Measurements from ENCODE around the gene TUBGCP3.
A peak's percentile ranks its signal among the peaks of the same experiment; 100 is the strongest.
"Not testable (repeated sequence)": the region's sequence is repeated elsewhere in the genome, so short reads cannot be mapped to it uniquely, and the experiment has no call there.

Gene TUBGCP3

DNA sequence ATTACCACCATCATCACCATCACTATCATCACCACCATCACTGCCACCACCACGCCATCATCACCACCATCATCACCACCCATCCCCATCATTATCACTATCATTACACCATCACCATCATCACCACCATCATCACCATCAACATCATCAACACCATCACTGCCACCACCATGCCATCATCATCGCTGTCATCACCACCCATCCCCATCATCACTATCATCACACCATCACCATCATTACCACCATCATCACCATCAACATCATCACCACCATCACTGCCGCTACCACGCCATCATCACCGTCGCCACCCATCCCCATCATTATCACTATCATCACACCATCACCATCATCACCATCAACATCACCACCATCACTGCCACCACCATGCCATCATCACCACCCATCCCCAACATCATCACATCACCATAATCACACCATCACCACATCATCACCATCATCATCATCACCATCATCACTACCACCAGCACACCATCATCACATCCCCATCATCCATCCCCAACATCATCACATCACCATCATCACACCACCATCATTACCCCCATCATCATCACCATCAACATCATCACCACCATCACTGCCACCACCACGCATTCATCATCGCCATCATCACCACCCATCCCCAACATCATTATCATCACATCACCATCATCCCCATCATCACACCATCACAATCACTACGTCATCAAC, 61.7 kb downstream of the TUBGCP3 start:
- DNase-seq (ENCODE audit: low spot score): no peak

DNA sequence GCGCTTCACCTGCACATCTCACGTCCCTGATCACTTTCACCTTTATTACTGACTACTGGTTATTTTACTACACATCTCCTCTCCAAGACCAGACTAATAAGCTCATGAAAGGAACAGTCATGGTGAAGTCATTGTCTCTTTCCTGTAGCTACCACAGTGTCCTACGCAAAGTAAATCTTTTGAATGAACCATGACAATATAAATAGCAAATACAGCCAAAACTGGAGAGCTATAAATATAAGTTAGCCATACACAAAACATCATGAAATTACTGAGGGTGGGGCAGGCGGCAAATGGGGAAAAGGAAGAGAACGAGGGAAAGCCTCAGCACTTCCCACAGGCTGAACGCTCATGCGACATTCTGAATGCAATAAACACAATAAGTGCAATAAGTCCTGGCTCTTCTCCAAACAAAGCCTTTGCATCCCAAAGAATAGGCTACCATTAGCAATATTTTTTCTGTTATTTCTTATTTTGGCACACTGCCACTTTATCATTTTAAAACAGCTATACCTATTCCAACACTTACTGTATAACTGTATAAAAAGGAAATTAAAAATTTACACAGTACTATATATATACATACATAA, 62.5 kb downstream of the TUBGCP3 start:
- no peak for DNase-seq (ENCODE audit: low spot score)

DNA sequence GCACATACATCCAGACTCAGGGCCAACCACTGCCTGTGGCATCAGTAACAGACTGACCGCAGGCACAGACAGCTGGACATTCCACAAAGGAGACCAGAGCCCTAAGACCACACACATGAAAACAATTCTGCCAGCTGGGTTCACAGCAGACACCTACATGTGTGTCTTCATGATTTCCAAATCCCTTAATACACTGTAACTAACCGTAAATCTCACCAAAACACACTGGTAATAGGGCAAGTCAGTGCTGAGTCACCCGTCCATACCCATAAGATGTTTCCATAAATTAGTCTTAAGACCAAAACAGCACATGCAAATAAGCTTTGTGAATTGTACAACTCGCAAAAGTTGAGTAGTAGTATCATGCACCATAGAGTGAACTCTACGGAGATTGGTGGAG, 65.4 kb downstream of the TUBGCP3 start:
- DNase-seq (ENCODE audit: low spot score): no peak

DNA sequence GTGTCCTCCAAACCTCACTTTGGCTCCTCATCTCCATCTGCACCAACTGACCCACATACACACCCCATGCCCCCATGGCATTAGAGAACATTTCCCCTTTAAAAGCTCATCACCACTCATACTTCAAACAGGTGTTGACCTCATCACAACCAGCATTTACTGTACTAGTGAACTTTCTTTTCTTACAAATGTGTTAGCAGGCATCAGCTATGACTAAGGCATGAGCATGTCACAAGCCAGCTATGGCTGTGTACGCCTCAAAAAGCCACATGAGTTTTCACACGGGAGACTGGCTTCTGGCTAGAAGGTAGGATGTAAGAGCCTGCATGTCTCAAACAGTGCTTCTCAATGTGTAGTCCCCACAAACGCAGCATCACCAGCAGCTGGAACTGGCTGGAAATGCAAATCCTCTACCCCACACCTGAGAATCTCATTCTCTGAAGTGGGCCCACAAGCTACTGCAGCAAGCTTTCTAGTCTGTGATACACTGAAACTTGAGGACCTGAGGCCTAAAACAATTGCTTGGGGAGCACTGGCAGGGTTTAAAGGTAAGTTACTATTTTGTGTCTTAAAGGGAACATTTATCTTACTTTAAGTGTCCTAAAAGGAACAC, 66.8 kb downstream of the TUBGCP3 start:
- DNase-seq (ENCODE audit: low spot score): no peak

DNA sequence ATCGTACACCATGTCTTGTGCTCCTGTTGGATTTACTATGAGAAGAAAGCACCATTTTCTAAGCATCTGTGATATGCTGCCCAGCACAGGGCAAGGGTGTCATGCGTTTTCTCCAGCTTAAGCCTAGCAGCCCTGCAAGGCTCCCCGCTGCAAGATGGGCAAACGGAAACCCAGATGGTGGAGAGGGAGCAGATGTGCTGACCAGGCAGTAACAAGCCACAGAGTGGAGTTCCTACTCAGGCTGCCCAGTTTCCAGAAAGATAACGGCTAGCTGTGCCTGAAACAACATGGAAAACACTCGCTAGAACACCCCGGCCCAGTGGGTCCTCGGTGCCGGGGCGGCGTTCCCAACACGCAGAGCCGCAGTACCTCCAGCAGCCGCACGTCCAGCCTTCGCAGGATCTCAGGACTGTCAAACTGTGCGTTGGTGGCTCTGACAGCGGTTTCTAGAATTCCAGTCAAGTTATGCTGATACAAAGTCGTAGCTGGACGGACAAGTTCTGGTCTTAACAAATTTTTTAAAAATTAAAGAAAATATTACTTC, 68.4 kb downstream of the TUBGCP3 start:
- DNase-seq (ENCODE audit: low spot score): no peak

DNA sequence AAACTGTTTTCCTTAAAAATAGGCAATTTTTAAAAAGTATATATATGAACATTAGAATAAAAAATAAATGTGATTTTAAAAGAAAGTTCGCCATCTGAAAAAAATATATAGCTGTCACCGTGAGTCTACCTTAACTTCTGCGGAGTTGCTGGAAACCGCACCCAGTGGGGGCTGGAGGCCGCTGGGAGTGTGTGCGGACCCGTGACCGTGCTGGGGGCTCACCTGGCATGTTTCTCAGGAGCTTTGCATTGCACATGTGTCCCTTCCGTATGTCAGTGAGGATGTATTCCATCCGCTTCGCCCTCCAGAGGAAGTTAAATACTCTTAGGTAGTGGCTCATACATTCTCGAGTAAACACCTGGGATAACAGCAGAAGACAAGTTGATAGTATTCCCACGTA, 71.7 kb downstream of the TUBGCP3 start:
- DNase-seq (ENCODE audit: low spot score): no peak

DNA sequence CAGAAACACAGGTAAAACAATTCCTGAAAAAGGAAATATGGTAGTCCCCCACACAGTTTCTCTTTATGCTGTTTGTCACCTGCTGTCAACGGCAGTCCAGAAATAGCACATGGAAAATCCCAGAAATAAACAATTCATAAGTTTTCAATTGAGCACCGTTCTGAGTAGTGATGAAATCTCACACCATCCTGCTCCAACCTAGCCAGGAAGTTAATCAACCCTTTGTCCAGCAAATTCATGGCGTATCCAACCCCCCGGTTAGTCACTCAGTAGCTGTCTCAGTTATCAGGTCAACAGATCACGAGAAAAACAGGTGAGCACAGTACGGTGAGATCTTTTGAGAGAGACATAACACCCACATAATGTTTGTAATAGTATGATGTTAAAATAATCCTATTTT, 74.2 kb downstream of the TUBGCP3 start:
- no peak for DNase-seq (ENCODE audit: low spot score)

DNA sequence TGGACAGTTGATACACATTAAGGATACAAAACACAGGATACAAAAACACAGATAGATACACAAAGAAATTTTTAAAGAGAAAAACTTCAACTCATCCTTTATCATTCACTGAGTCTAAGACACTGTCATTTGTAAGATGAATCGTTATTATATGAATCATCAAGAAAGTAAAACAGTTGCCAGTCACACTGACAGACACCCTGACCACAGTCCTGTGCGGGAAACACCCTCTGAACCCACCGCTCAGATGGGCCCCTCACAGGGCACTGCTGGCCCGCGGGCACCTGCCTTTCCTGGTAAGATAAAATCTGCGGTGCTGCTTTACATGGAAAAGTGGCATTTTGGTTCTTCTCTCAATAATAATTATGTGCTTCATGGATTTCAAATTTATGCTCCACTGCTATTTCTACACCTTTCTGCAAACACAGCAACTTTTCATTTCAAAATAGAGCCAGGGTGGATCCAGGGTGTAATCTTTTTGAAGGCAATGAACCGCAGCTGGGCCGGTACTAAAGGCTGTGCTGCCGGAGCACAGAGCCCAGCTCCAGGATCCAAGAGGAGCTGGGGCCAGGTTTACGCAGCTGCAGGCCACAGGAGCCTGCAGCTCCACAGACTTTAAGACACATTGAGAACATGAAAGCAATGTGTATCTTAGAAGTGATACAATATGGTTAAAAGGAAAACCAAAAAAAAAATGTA, 76.8 kb downstream of the TUBGCP3 start:
- DNase-seq (ENCODE audit: low spot score): no peak

DNA sequence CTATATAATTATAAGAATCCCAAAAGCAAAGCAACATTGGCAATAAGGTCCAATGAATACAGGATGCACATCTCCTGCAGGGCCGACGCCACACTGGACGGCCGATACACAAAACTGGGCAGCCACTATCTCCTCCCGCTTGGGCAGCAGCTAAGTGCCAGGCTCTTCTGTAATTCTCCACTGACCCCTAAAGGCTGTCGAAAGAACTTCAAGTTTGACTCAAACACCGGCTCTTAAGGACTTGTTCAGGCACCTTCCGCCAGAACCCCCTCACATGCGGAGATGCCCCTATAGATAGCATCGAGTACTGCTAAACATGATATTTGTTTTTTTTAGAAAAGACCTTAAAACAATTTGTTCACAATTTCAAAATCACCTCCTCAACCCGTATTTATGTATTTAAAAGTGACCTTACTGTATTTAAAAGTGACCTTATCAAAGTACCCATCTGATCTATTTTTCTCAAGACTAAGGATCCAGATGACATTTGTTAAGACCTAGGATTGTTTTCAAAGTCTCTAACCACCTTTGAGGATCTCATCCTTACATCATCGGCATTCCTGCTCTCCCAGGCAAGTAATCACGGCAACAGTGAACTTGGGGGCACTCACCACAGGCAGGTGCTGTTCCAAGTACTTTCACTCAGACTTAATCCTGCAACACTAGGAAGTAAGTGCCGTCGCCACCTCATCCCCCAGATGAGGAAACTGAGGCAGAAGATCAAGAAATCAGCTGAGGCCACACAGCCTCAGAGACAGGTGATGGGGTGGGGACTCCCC, 77.8 kb downstream of the TUBGCP3 start:
- peak; percentile 34 for DNase-seq (ENCODE audit: low spot score)

DNA sequence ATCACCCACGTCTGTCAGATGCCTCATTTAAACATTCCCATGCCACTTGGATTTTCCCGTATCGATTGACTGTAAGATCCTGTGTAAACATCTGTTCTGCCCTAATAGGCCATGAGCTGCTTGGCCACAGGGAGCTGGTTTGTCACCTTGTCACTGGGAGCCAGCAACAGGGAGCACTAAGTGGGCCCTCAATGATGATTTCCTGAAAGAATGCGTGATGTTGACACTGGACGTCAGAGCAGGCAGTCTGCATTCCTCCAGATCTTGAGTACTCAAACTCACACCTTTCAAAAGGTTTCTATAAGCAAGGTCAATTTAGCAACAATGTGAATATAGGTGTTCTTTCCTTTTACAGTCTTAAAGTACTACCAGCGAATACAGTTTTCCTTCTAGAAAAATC, 78.8 kb downstream of the TUBGCP3 start:
- DNase-seq (ENCODE audit: low spot score): no peak

DNA sequence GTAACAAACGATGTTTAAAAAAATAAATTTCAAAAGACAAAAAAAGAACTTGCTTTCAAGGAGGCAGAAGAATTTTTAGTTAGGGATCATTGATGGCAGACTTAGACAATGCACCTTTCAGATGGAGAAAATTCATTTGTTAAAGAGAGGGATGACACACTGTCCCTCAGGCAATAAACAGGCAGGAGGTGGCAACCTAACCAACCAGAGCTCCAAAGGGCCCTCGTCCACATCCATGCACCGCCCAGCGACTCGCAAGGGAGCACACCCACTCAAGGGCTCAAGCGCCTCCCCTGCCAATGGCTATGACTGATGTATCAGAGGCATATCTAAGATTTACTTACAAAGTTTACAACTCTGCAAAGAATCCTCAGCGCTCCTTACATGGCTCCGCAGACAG, 81.9 kb downstream of the TUBGCP3 start:
- DNase-seq (ENCODE audit: low spot score): no peak

DNA sequence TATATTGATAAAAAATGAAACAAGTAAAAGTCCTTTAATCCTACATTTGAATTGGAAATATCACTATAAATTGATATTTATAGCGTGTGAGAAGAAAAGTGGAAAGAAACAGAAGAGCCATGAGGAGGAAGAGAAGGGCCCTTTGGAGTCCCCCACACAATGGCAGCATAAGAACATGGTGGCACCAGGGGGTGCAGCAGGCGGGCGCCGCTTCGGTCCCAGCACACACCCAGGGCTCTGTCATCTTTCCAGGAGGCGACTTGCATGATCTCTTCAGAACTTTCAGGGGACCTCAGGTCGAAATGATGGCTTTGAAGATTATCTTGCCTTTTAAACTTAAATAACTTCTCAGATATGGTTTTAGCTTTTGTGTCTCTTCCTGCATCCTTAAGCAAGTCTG, 91.8 kb downstream of the TUBGCP3 start:
- DNase-seq (ENCODE audit: low spot score): no peak

DNA sequence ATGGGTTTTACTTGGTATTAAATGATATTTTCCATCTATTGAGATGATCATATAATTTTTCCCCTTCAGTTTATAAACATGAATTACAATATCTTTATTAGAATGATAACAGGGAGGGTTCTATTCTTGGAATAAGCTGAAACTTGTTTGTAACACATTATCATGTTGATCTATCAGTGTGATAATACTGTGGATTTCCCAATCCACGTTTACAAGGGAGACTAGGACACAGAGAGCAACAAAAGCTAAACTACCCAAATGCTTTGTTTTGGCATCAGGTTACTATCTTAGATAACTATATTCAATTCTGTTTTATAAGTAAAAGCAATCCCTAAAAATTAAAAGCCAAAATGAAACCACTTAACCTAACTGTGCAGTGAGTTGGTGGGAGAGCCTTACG, 92.5 kb downstream of the TUBGCP3 start:
- no peak for DNase-seq (ENCODE audit: low spot score)

DNA sequence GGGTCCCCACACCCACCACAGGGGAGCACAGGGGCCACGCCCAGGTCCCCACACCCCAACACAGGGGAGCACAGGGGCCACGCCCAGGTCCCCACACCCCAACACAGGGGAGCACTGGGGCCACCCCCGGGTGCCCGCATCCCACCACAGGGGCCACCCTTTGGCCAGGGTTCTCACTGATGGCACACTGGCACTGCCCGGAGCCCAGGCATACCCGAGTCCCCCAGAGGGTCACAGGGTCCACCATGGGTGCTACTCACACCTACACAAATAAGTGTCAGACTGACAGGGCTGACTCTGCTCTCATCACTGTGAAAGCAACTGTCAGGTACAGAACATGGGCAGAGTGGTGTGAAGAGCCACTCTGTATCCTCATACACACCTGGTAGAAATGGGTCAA, 98.8 kb downstream of the TUBGCP3 start:
- no peak for DNase-seq (ENCODE audit: low spot score)

DNA sequence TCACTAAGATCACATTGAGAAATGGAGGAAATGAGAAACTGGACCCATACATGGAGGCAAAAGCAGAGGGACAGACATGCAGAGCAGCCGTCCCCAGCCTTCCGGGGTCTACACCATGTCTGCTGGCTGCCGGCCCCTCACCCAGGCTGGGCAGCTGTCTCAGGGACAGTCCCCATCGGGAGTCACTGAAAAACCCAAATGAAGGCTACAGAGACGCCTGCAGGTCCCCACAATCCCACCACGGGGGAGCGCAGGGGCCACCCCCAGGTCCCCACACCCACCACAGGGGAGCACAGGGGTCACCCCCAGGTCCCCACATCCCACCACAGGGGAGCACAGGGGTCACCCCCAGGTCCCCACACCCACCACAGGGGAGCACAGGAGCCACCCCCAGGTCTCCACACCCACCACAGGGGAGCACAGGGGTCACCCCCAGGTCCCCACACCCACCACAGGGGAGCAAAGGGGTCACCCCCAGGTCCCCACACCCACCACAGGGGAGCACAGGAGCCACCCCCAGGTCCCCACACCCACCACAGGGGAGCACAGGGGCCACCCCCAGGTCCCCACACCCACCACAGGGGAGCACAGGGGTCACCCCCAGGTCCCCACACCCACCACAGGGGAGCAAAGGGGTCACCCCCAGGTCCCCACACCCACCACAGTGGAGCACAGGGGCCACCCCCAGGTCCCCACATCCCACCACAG, 99.5 kb downstream of the TUBGCP3 start:
- DNase-seq (ENCODE audit: low spot score): not testable (repeated sequence)

DNA sequence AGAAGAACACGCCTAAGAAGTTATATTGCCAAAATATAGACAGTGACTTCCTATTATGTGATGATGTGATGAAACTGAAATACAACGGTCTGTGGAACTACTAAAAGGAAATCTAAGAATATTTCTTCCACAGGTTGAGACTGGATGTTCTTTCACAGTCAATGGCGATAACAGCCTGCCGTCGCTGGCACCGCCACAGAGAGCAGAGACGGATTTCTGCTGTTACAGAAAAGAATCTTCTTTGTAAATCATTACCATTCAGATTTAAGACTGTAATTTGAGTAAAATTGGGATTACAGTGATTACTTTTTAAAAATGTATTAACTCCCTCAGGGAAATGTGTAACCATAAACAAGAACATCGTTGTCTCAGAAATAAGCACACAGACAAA, 100.8 kb downstream of the TUBGCP3 start:
- no peak for DNase-seq (ENCODE audit: low spot score)

DNA sequence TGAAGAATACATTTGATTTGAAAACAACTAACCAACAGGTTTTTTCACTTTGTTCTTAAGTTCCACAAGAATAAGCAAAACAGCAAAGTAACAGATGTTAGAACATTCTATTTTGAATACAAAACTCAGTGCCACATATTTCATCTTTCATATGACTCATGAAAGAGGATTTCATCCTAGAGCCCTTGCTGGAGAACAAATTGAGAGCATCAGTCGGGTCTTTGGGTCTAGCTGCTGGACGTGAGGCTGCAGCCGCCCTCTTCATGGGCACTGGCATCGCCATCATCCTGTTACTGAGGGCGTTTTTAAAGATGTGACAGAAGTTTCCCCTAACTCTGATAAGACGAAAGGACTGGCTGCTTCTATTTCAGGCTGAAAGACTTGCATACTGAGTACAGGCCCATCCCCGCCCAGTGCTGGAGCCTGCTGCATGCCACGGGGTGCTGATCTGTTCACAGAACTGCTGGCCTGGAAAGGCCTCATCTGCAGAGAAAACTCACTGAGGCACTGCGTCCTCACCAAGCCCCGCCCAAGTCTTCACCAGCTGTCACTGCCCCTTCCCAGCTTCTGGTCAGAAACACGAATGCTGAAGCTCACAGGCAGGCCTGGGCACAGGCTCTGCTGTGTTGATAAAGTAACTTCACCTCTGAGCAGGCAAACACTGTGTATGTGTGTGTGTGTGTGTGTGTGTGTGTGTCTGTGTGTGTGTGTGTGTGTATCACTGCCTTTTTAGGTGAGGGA, 101.4 kb downstream of the TUBGCP3 start:
- DNase-seq (ENCODE audit: low spot score): no peak

DNA sequence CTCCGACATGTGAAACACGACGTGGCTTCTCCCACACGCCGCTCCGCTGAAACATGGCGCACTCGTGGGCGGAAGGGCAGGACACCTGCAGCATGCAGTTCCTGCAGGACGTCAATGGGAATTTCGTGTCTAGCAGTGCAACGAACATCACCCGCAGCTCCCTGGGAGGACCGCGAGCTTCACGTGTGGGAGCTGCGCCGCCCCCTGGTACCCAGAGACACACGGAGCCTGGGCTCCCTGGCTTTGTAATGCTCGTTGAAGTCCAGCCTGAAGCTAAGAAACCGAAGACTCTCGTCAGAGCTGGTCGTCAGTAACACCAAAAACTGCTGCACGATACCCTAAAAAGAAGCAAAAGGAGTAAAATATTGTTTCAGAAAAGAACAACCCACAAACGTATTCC, 102.1 kb downstream of the TUBGCP3 start:
- not testable (repeated sequence) for DNase-seq (ENCODE audit: low spot score)

DNA sequence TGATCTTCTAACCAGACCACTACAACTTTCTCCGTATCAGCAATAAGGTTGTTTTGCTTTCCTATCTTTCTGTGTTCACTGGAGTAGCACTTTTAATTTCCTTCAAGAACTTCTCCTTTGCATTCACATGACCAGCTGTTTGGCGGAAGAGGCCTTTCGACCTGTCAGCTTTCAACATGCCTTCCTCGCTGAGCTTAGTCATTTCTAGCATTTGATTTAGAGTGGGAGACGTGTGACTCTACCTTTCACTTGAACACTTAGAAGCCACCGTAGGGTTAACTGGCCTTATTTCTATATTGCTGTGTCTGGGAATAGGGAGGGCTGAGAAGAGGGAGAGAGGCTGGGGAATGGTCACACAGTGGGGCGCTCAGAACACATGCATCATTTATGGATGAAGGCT, 104.7 kb downstream of the TUBGCP3 start:
- no peak for DNase-seq (ENCODE audit: low spot score)

DNA sequence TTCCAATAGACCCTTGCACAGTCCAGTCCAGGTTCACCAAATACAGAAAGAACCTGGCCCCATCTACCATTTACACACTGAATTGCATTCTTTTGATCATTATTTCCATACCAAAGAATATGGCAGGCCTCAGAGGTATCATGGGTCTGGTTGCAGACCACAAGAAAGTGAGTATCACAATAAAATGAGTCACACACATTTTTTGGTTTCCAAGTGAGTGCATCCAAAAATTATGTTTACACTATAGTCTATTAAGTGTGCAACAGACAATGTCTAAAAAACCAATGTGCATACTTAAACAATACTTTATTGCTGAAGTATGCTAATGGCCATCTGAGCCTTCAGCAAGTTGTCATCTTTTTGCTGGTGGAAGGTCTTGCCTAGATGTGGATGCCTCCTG, 106.5 kb downstream of the TUBGCP3 start:
- DNase-seq (ENCODE audit: low spot score): no peak

DNA sequence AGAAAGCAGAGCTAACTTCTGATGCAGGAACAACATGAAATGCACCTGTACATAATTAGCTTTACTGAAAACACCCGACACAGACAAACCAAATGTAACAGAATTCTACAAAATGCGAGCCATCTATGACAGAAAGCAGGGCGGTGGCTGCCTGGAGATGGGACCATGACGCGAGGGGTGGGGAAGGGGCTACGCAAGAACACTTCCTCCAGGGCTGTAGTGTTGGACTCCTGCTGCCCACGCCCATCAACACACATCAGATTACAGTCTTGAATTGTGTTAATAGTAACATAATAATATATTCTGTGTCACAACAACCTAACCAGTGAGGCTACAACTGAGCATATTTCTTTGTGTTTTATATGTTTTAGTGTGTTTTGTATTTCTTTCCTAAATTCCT, 108.6 kb downstream of the TUBGCP3 start:
- no peak for DNase-seq (ENCODE audit: low spot score)

All from LoVo (cell line).